ENCODE measurements around the gene LCN6. TPM values are rescaled to one million over a fixed set of nuclear protein-coding genes. Genes with fewer than 3 reads are reported as not detected.

The LCN6 gene
- total RNA-seq, 1 experiment from 2014 or later = not detected

DNA sequence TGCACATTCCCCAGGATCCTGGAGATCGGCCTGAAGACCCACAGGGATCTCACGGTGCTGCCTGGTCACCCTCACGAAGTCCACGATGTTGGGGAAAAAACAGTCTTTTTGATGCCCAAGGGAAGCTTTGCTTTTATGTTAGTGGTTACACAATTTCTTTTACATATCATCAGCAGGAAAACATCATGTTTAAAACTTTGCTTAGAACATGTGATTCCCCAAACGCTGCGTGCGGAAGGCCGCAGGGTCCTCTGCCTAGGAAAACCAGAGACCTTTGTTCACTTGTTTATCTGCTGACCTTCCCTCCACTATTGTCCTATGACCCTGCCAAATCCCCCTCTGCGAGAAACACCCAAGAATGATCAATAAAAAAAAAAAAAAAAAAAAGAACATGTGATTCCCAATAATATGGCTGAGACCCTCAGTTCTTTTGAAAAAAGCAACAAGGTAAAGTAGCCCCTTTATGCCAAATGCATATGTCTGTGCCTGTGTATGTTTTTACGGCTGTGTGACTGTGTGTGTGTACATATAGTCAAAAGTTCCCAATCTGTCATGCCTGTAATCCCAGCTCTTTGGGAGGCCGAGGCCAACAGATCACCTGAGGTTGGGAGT lies 49.6 kb downstream of the LCN6 start:
- H2BK20ac ChIP-seq (ENCODE audit: low read depth, low read length, poor library complexity, severe bottlenecking) = no peak overlapping the region
- H2BK5ac ChIP-seq (ENCODE audit: insufficient read length, low read length) = no peak overlapping the region
- no peak overlapping the region for H2BK120ac ChIP-seq (ENCODE audit: low read depth, low read length, poor library complexity, severe bottlenecking)
- H2AK5ac ChIP-seq (ENCODE audit: insufficient read length, low read length) = no peak overlapping the region
- no peak overlapping the region for H3K4ac ChIP-seq (ENCODE audit: low read depth, low read length)
- no peaks in the 10 kb centered on the region for H3K79me2 ChIP-seq (ENCODE audit: insufficient read depth, low read length)
- H3K18ac ChIP-seq (ENCODE audit: insufficient read length, low read depth, low read length) = no peak overlapping the region
- H3K27me3 ChIP-seq (ENCODE audit: insufficient read depth, low read length) = no peaks in the 10 kb centered on the region
- H3K23ac ChIP-seq (ENCODE audit: insufficient read length, low read depth, low read length) = no peak overlapping the region
- TF ChIP-seq, protein P1, sequence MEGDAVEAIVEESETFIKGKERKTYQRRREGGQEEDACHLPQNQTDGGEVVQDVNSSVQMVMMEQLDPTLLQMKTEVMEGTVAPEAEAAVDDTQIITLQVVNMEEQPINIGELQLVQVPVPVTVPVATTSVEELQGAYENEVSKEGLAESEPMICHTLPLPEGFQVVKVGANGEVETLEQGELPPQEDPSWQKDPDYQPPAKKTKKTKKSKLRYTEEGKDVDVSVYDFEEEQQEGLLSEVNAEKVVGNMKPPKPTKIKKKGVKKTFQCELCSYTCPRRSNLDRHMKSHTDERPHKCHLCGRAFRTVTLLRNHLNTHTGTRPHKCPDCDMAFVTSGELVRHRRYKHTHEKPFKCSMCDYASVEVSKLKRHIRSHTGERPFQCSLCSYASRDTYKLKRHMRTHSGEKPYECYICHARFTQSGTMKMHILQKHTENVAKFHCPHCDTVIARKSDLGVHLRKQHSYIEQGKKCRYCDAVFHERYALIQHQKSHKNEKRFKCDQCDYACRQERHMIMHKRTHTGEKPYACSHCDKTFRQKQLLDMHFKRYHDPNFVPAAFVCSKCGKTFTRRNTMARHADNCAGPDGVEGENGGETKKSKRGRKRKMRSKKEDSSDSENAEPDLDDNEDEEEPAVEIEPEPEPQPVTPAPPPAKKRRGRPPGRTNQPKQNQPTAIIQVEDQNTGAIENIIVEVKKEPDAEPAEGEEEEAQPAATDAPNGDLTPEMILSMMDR (conservative IDR thresholded peaks at IDR 0.05) = no peak
- no peak overlapping the region for H2BK12ac ChIP-seq (ENCODE audit: insufficient read length, low read depth, low read length)
- Mint-ChIP-seq H3K27me3 (ENCODE audit: low read depth) (peaks cover 41% of the 10 kb centered on the region), H3K36me3 (ENCODE audit: insufficient read depth in 1 of 3, low read depth in 3 of 3) (no peaks in the 10 kb centered on the region), H3K27ac (no peak overlapping the region), H3K4me1 (peaks cover 7 to 17% of the 10 kb centered on the region in 2 experiments), H3K9me3 (no peaks in the 10 kb centered on the region; a peak in 1 of 5 replicates), H3K4me3 (no peak overlapping the region)
- no peak overlapping the region for H2BK15ac ChIP-seq (ENCODE audit: low read depth, low read length)
- H3K4me2 ChIP-seq (ENCODE audit: insufficient read depth, insufficient read length, low read length) = no peak overlapping the region
- H3T11ph ChIP-seq (ENCODE audit: low read length) = no peak overlapping the region
- no peak overlapping the region for H2AFZ ChIP-seq (ENCODE audit: low read length)
- H4K20me1 ChIP-seq (ENCODE audit: control insufficient read depth, insufficient read depth, insufficient read length) = no peaks in the 10 kb centered on the region
- no peaks in the 10 kb centered on the region for H3K9me3 ChIP-seq (ENCODE audit: control insufficient read depth, low read depth, low read length)
- H4K5ac ChIP-seq (ENCODE audit: insufficient read length, low read depth, low read length) = no peak overlapping the region
- H3K56ac ChIP-seq (ENCODE audit: insufficient read length, low read depth, low read length) = no peak overlapping the region
- H3K27ac ChIP-seq (ENCODE audit: insufficient read length, low read depth, low read length) = no peak overlapping the region
- WGBS (ENCODE audit: extremely low coverage, insufficient read length, low lambda C conversion rate) = no CpG with 5 or more reads among the region's 11 CpGs
- H3K23me2 ChIP-seq (ENCODE audit: insufficient read length, low read depth, low read length, poor library complexity, severe bottlenecking) = no peaks in the 10 kb centered on the region
- no peak overlapping the region for H3K14ac ChIP-seq (ENCODE audit: insufficient read depth, low read length)
- no peak for DNase-seq
- no peaks in the 10 kb centered on the region for H3K4me1 ChIP-seq (ENCODE audit: insufficient read depth, low read length)
- no peak overlapping the region for H3K9ac ChIP-seq (ENCODE audit: extremely low read depth, insufficient read length, low read length)
- H4K91ac ChIP-seq (ENCODE audit: insufficient read length, low read depth, low read length) = no peak overlapping the region
- H3K79me1 ChIP-seq (ENCODE audit: insufficient read depth, low read depth, low read length, poor library complexity, severe bottlenecking) = no peaks in the 10 kb centered on the region
- no peak overlapping the region for H4K8ac ChIP-seq (replicated peaks; ENCODE audit: insufficient read length, low read depth, low read length)
